ENCODE data around the gene MPRIP.

Gene MPRIP

GRCh38 chr17:17177176-17177575 is 134.9 kb downstream of the MPRIP start:
- no peak for TF ChIP-seq CTCF (IDR thresholded peaks at IDR 0.05; ENCODE audit: low read depth, low read length)
- no peak for DNase-seq (ENCODE audit: extremely low read depth, low read depth)

DNA sequence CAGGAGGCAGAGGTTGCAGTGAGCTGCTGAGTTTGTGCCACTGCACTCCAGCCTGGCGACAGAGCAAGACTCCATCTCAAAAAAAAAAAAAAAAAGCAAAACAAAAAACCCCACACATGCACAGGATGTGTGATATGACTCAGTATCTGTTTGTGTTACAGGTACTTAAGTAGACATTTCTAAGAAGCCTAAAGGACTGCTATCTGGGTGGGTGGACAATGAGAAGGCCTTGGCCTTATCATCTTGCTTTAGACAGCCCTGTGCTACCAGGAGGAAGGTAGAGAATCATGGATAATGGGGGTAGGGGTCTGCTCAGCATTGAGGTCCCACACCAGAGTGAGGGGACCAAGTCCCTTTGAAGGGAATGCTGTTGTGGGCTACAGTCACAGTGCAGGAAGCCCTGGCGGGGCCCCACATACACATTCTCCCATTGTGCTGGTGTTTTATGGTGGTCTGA is 137.1 kb downstream of the MPRIP start:
- no peak for DNase-seq (ENCODE audit: extremely low read depth, low read depth)
- no peak for TF ChIP-seq CTCF (IDR thresholded peaks at IDR 0.05; ENCODE audit: low read depth, low read length)

- no peak for TF ChIP-seq CTCF (IDR thresholded peaks at IDR 0.05; ENCODE audit: low read depth, low read length)
Measured at GRCh38 chr17:17180141-17180603, 137.9 kb downstream of the MPRIP start.

DNA sequence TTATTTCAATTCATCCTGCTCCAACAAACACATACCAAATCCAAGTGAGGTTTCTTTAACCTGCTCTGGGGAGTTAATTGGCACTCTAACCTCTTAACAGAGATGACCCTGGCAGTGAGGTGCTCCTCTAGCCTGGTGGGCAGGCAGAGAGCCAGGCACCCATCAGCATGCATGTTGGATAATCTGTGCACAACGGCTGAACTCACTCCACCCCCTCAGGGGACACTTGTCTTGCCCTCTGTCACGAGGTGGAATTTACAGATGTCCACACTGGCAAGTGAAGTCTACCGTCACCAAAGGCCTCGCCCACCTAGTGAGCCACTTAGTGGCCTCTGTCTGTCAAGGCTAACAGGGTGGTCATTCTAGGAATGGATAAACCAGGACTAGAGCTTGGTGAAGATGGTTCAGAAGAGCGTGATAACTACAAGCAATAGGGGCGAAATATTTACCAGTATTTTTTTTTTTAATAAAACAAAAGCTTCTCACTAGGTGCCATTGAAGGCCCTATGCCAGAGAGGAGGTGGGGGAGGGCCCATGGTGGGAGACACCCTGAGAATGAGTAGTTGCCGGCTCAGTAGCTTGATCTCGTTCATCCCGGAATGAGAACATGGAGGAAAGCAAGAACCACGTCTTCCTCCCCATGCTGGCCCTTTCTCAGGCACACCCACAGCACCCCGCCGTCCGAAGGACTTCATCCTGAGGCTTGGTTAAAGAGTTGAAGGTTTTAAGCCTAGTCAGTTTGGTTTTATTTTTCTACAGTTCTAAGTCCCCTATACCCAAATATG is 138.7 kb downstream of the MPRIP start:
- no peak for DNase-seq (ENCODE audit: extremely low read depth, low read depth)

More at GRCh38 chr17:17180141-17180603, 137.9 kb downstream of the MPRIP start:
- DNase-seq (ENCODE audit: extremely low read depth, low read depth): no peak

GRCh38 chr17:17181666-17182597 is 139.7 kb downstream of the MPRIP start:
- DNase-seq (ENCODE audit: extremely low read depth, low read depth): no peak
- TF ChIP-seq CTCF (IDR thresholded peaks at IDR 0.05; ENCODE audit: low read depth, low read length): no peak

More for the DNA sequence above, 138.7 kb downstream of the MPRIP start:
- no peak for TF ChIP-seq CTCF (IDR thresholded peaks at IDR 0.05; ENCODE audit: low read depth, low read length)

- TF ChIP-seq CTCF (IDR thresholded peaks at IDR 0.05; ENCODE audit: low read depth, low read length): no peak
- no peak for DNase-seq (ENCODE audit: extremely low read depth, low read depth)
Measured at GRCh38 chr17:17182598-17183136, 140.4 kb downstream of the MPRIP start.

Data from AG09319 (cell line).